Uterus (tissue), 2 donors: Measurements from ENCODE around the gene ERICH2.
A peak's percentile ranks its signal among the peaks of the same experiment; 100 is the strongest.

ENCODE experiments used
- POLR2A ChIP-seq, 2 donors: fragments of 450-650 bp; IDR thresholded peaks; one replicate each; pipeline ENCODE4 v1.6.1; 2016; ENCODE audit warnings: antibody characterized with exemption in 2 of 2, mild to moderate bottlenecking in 1 of 2, moderate library complexity in 1 of 2
- TF ChIP-seq, protein P1 (sequence below), 4 experiments: fragments of 200-600 bp in 2 of 4; fragments of 450-650 bp in 2 of 4; sonication (generic) in 2 of 4; IDR thresholded peaks; one replicate each; pipeline ENCODE4 v1.5.1; 2016 to 2019; ENCODE audit warnings: antibody characterized with exemption in 4 of 4, mild to moderate bottlenecking in 2 of 4, moderate library complexity in 1 of 4

DNA sequence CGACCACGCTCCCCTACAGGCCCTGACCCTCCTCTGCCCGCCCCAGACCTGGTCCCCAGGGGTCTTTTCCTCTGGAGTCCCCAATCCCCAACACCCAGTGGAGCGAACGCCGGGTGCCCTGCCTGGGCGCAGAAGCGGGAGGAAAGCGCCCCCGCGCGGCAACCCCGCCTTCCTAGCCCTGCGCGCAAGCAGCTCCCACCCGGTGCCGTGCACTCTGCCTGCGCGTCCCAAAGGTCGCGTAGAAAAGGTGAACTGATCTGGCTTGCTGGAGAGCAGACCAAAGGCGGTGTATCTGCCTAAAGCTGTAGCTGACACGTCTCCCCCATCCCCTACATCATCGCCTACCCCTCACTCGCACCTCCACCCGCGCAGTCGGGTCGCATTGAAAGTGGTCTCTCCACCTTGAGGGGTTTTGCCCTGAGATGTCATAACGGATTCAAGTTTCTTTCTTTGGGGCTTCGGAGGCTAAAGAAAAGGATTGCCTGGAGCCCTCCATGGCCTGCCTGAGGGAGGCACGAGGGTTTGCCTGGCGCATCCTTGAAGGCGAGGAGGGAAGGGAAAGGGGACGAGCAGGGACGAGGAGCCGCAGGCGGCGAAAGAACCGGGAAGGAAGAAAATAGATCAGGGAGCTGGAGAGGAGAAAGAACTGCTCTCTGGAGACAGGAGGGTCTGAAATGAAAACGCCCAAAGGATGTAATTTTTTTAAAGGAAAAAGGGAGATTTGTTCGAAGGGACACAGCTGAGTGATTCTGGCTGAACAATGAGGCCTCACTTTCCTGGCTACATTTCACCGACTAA is 52.3 kb downstream of the ERICH2 start:
- TF ChIP-seq, protein P1, sequence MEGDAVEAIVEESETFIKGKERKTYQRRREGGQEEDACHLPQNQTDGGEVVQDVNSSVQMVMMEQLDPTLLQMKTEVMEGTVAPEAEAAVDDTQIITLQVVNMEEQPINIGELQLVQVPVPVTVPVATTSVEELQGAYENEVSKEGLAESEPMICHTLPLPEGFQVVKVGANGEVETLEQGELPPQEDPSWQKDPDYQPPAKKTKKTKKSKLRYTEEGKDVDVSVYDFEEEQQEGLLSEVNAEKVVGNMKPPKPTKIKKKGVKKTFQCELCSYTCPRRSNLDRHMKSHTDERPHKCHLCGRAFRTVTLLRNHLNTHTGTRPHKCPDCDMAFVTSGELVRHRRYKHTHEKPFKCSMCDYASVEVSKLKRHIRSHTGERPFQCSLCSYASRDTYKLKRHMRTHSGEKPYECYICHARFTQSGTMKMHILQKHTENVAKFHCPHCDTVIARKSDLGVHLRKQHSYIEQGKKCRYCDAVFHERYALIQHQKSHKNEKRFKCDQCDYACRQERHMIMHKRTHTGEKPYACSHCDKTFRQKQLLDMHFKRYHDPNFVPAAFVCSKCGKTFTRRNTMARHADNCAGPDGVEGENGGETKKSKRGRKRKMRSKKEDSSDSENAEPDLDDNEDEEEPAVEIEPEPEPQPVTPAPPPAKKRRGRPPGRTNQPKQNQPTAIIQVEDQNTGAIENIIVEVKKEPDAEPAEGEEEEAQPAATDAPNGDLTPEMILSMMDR (IDR thresholded peaks at IDR 0.05), result peak in 1 of 4 experiments; percentile 17
- no peak for TF ChIP-seq POLR2A (IDR thresholded peaks at IDR 0.05)
